Measurements from ENCODE around the gene THBS2.

The THBS2 gene

DNA sequence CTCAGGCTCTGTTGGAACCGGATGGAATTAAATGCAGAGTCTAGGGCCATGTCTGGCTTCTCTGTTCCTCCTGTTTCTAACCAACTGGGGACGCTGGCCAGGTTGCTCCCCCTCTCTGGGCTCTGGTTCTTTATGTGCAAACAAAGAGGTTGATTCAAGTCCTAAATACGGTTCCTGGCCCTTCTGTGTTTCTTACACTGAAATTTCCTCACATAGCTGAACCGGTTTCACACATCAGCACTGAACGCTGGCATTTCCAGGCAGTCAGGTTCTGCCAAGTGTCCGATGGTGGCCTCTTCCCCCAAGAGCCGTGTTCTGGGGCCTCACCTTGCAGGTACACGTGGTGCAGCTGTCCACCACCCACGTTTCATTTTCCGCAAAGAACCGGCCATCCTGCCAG lies 13.5 kb downstream of the THBS2 start:
- H3K9me3 ChIP-seq (ENCODE audit: control insufficient read depth, insufficient read depth, low read length) = no peaks in the 10 kb centered on the region
- DNase-seq (ENCODE audit: low read depth, low spot score) = no peak
- no CpG with 5 or more reads among the region's 11 CpGs for WGBS (ENCODE audit: insufficient coverage, insufficient read length)
- no peak overlapping the region for H3K27ac ChIP-seq (ENCODE audit: low read length)
- H3K27me3 ChIP-seq (ENCODE audit: control insufficient read depth, insufficient read depth, low read length) = no peaks in the 10 kb centered on the region
- no peaks in the 10 kb centered on the region for H3K4me1 ChIP-seq (ENCODE audit: control insufficient read depth, insufficient read depth, low read length)
- H3K4me3 ChIP-seq (ENCODE audit: low read length) = no peak overlapping the region
- no peaks in the 10 kb centered on the region for H3K36me3 ChIP-seq (ENCODE audit: control insufficient read depth, insufficient read depth, low read length)

DNA sequence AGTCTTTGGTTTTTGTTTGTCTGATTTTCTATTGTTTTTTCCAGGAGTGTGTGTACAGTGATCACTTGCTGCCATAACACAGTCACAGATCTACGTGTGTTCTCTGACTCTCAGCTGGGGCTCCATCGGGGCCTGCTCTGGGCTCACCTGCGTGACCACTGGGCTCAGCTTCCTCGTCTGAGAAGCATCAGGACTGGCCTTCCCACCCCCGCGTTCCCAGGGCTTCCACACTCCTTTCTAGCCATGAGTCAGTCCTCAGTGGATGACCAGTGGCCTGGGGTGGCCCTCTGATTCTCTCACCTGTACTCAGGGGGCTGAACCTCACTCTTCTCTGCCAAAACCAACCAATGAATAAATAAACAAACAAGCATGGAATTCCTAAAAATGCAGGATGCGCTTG lies 14.5 kb downstream of the THBS2 start:
- H3K27ac ChIP-seq (ENCODE audit: low read length) = no peak overlapping the region
- H3K36me3 ChIP-seq (ENCODE audit: control insufficient read depth, insufficient read depth, low read length) = no peaks in the 10 kb centered on the region
- no peaks in the 10 kb centered on the region for H3K27me3 ChIP-seq (ENCODE audit: control insufficient read depth, insufficient read depth, low read length)

DNA sequence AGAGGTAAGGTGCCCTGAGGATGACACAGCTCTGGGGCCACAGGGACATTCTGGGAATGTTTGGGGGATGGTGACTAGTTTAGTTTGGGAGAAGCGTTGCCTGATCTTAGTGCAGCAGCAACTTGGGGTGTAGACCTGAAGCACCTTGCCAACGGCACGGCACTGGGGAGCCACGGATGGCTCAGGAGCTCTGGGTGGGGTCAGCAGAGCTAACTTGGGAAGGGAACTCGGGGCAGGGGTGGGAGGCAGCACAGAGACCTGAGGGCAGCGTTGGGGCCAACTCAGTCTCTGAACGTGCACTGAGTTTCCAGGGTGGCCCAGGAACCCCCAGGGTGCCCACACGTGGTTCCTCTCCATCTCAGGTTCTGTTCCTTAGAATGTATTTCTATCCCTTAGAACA lies 14.9 kb downstream of the THBS2 start:
- Histone ChIP-seq H3K4me1 (ENCODE audit: control insufficient read depth, insufficient read depth, low read length) (no peaks in the 10 kb centered on the region), H3K36me3 (ENCODE audit: control insufficient read depth, insufficient read depth, low read length) (0 out of 2 replicates have a peak, but pooled peaks cover 4% of the 10 kb centered on the region), H3K4me3 (ENCODE audit: low read length) (no peak overlapping the region), H3K27me3 (ENCODE audit: control insufficient read depth, insufficient read depth, low read length) (no peaks in the 10 kb centered on the region), H3K27ac (ENCODE audit: low read length) (no peak overlapping the region), H3K9me3 (ENCODE audit: control insufficient read depth, insufficient read depth, low read length) (no peaks in the 10 kb centered on the region)
- no peak for DNase-seq (ENCODE audit: low read depth, low spot score)
- WGBS (ENCODE audit: insufficient coverage, insufficient read length) = no CpG with 5 or more reads among the region's 8 CpGs

More for the DNA sequence above, 14.5 kb downstream of the THBS2 start:
- DNase-seq (ENCODE audit: low read depth, low spot score) = no peak
- H3K4me1 ChIP-seq (ENCODE audit: control insufficient read depth, insufficient read depth, low read length) = no peaks in the 10 kb centered on the region
- no peaks in the 10 kb centered on the region for H3K9me3 ChIP-seq (ENCODE audit: control insufficient read depth, insufficient read depth, low read length)
- H3K4me3 ChIP-seq (ENCODE audit: low read length) = no peak overlapping the region
- no CpG with 5 or more reads among the region's 7 CpGs for WGBS (ENCODE audit: insufficient coverage, insufficient read length)

DNA sequence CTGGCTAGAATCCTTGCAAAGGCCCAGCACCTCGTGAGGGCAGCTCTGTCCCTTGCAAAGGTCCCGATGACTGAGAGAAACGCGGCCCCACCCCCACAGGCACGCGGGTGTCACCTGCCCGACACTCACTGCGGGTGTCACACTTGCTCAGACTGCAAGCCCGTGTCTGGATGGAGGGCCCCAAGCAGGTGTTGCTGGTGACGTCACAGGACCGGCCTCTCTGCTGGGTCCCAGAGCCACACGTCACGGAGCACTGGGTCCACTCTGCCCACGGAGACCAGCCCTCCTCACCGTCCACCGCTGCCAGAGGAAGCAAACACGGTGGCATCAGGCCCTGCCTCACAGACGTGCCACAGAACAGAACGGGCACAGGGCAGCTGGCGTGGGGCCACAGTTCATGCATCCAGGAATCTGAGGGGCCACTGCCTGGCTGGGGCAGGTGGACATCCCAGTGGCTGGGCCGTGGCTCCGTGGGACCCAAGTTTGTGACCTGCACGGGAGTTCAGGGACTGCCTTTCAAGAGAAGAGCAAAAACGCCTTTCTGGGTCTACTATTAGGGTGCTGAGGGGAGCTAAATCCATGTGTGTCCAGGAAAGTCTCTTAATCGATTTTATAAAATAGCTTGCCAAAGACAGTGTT lies 16.0 kb downstream of the THBS2 start:
- no peak overlapping the region for H3K27ac ChIP-seq (ENCODE audit: low read length)
- H3K4me3 ChIP-seq (ENCODE audit: low read length) = no peak overlapping the region
- H3K4me1 ChIP-seq (ENCODE audit: control insufficient read depth, insufficient read depth, low read length) = no peaks in the 10 kb centered on the region
- no peaks in the 10 kb centered on the region for H3K9me3 ChIP-seq (ENCODE audit: control insufficient read depth, insufficient read depth, low read length)
- H3K36me3 ChIP-seq (ENCODE audit: control insufficient read depth, insufficient read depth, low read length) = peaks cover 11% of the 10 kb centered on the region; the same call in 1 of the 2 replicates
- H3K27me3 ChIP-seq (ENCODE audit: control insufficient read depth, insufficient read depth, low read length) = no peaks in the 10 kb centered on the region
- DNase-seq (ENCODE audit: low read depth, low spot score) = no peak
- no CpG with 5 or more reads among the region's 25 CpGs for WGBS (ENCODE audit: insufficient coverage, insufficient read length)

DNA sequence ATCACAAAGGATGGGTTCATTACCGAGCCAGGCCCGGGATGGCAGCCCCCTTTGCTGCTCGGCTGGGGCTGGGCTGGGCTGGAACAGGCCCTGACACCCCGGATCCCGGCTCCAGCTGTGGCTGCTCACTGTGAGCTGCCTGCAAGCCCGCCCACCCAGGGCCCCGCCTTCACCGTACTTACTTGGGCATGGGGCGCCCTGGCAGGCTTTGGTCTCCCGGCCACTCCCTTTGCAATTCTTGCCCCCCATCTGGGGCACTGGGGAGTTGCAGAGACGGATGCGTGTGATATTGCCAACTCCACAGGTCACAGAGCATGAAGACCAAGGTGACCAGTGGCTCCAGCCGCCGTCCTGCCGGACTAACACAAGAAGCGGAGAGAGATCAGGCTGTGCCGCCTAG lies 16.7 kb downstream of the THBS2 start:
- H3K9me3 ChIP-seq (ENCODE audit: control insufficient read depth, insufficient read depth, low read length) = no peaks in the 10 kb centered on the region
- H3K4me3 ChIP-seq (ENCODE audit: low read length) = no peak overlapping the region
- H3K27ac ChIP-seq (ENCODE audit: low read length) = no peak overlapping the region
- no peaks in the 10 kb centered on the region for H3K27me3 ChIP-seq (ENCODE audit: control insufficient read depth, insufficient read depth, low read length)
- H3K36me3 ChIP-seq (ENCODE audit: control insufficient read depth, insufficient read depth, low read length) = peaks cover 11% of the 10 kb centered on the region; the same call in 1 of the 2 replicates
- no peaks in the 10 kb centered on the region for H3K4me1 ChIP-seq (ENCODE audit: control insufficient read depth, insufficient read depth, low read length)
- no peak for DNase-seq (ENCODE audit: low read depth, low spot score)
- WGBS (ENCODE audit: insufficient coverage, insufficient read length) = no CpG with 5 or more reads among the region's 17 CpGs

DNA sequence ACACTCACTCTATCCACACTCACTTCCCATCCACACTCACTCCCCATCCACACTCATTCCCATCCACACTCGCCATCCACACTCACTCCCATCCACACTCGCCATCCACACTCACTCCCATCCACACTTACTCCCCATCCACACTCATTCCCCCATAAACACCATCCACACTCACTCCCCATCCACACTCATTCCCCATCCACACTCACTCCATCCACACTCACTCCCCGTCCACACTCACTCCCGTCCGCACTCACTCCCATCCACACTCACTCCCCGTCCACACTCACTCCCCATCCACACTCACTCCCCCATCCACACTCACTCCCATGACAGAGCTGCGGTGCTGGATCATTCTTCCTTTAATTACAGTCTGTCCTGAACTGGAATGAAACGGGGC lies 17.1 kb downstream of the THBS2 start:
- no peak for DNase-seq (ENCODE audit: low read depth, low spot score)
- Histone ChIP-seq H3K27ac (ENCODE audit: low read length) (no peak overlapping the region), H3K9me3 (ENCODE audit: control insufficient read depth, insufficient read depth, low read length) (no peaks in the 10 kb centered on the region), H3K4me1 (ENCODE audit: control insufficient read depth, insufficient read depth, low read length) (no peaks in the 10 kb centered on the region), H3K4me3 (ENCODE audit: low read length) (no peak overlapping the region), H3K36me3 (ENCODE audit: control insufficient read depth, insufficient read depth, low read length) (peaks cover 11% of the 10 kb centered on the region; the same call in 1 of the 2 replicates), H3K27me3 (ENCODE audit: control insufficient read depth, insufficient read depth, low read length) (no peaks in the 10 kb centered on the region)
- 100% methylated on average over 2 of the region's 8 CpGs for WGBS (ENCODE audit: insufficient coverage, insufficient read length)

DNA sequence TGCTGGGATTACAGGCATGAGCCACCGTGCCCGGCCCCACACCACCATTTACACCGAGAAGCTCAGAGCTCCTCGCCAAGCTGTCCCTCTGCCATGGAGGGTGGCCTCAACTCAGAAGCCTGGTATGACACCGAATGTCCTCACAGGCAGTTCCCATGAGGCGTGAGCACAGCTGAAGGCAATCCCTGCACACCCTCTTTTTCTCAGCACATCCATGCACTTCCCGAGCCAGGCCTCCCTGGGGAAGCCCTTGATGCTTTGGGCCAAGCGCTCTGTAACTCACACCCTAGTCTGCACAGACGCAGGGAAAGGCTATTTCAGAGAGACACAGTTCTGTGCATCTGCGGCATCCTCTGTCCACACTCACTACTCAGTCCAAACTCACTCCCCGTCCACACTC lies 18.4 kb downstream of the THBS2 start:
- H3K27me3 ChIP-seq (ENCODE audit: control insufficient read depth, insufficient read depth, low read length) = no peaks in the 10 kb centered on the region
- WGBS (ENCODE audit: insufficient coverage, insufficient read length) = no CpG with 5 or more reads among the region's 11 CpGs

DNA sequence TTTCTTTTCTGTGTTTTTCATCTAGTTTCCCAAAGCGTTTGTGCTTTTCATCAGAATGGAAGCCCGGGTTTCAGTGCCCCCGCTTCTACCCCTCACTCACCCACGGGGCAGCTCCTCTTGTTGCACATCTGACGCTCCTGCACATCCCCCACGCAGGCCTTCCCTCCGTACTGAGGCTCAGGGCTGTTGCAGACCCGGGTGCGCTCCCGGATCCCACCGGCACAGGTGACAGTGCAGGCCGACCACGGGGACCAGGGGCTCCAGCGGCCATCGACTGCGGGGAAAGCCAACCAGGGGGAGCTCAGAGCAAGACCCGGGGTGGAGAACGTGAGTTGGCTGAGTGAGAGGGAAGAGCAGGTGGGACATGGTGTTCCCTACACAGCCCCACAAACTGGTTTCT lies 19.0 kb downstream of the THBS2 start:
- Histone ChIP-seq H3K4me3 (ENCODE audit: low read length) (no peak overlapping the region), H3K27me3 (ENCODE audit: control insufficient read depth, insufficient read depth, low read length) (no peaks in the 10 kb centered on the region), H3K4me1 (ENCODE audit: control insufficient read depth, insufficient read depth, low read length) (no peaks in the 10 kb centered on the region), H3K27ac (ENCODE audit: low read length) (no peak overlapping the region), H3K9me3 (ENCODE audit: control insufficient read depth, insufficient read depth, low read length) (no peaks in the 10 kb centered on the region), H3K36me3 (ENCODE audit: control insufficient read depth, insufficient read depth, low read length) (peaks cover 11% of the 10 kb centered on the region; the same call in 1 of the 2 replicates)
- no peak for DNase-seq (ENCODE audit: low read depth, low spot score)
- no CpG with 5 or more reads among the region's 18 CpGs for WGBS (ENCODE audit: insufficient coverage, insufficient read length)

More for the DNA sequence above, 18.4 kb downstream of the THBS2 start:
- H3K9me3 ChIP-seq (ENCODE audit: control insufficient read depth, insufficient read depth, low read length) = no peaks in the 10 kb centered on the region
- H3K4me3 ChIP-seq (ENCODE audit: low read length) = no peak overlapping the region
- H3K36me3 ChIP-seq (ENCODE audit: control insufficient read depth, insufficient read depth, low read length) = peaks cover 11% of the 10 kb centered on the region; the same call in 1 of the 2 replicates
- no peak for DNase-seq (ENCODE audit: low read depth, low spot score)
- H3K27ac ChIP-seq (ENCODE audit: low read length) = no peak overlapping the region
- no peaks in the 10 kb centered on the region for H3K4me1 ChIP-seq (ENCODE audit: control insufficient read depth, insufficient read depth, low read length)

DNA sequence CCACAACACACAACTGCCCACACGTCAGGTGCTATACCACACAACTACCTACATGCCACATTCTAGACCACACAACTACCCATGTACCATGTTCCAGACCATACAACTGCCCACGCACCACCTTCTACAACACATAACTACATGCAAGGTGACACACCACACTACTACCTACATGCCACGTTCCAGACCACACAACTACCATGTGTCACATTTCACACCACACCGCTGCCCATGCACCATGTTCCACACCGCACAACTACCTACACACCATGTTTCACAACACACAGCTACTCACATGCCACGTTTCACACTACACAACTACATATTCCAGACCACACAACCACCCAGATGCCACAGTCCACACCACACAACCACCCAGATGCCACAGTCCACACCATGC lies 19.8 kb downstream of the THBS2 start:
- H3K27me3 ChIP-seq (ENCODE audit: control insufficient read depth, insufficient read depth, low read length) = no peaks in the 10 kb centered on the region
- no peak for DNase-seq (ENCODE audit: low read depth, low spot score)
- H3K36me3 ChIP-seq (ENCODE audit: control insufficient read depth, insufficient read depth, low read length) = peaks cover 11% of the 10 kb centered on the region; the same call in 1 of the 2 replicates
- no peaks in the 10 kb centered on the region for H3K9me3 ChIP-seq (ENCODE audit: control insufficient read depth, insufficient read depth, low read length)
- WGBS (ENCODE audit: insufficient coverage, insufficient read length) = 100% methylated on average over 2 of the region's 6 CpGs
- no peaks in the 10 kb centered on the region for H3K4me1 ChIP-seq (ENCODE audit: control insufficient read depth, insufficient read depth, low read length)
- no peak overlapping the region for H3K4me3 ChIP-seq (ENCODE audit: low read length)
- H3K27ac ChIP-seq (ENCODE audit: low read length) = no peak overlapping the region

DNA sequence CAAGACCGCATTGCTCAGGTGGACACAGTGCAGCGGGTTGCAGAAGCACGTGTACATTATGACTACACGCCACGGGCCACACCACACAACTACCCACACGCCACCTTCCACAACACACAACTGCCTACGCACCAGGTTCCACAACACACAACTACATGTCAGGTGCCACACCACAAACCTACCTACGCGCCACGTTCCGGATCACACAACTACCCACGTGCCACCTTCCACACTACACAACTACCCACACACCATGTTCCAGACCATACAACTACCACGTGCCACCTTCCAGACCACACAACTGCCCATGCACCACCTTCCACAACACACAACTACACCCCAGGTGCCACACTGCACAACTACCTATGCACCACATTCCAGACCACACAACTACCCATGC lies 20.5 kb downstream of the THBS2 start:
- no peak overlapping the region for H3K4me3 ChIP-seq (ENCODE audit: low read length)
- WGBS (ENCODE audit: insufficient coverage, insufficient read length) = 100% methylated on average over 1 of the region's 13 CpGs
- DNase-seq (ENCODE audit: low read depth, low spot score) = no peak
- H3K4me1 ChIP-seq (ENCODE audit: control insufficient read depth, insufficient read depth, low read length) = no peaks in the 10 kb centered on the region
- no peaks in the 10 kb centered on the region for H3K27me3 ChIP-seq (ENCODE audit: control insufficient read depth, insufficient read depth, low read length)
- H3K36me3 ChIP-seq (ENCODE audit: control insufficient read depth, insufficient read depth, low read length) = peaks cover 11% of the 10 kb centered on the region; the same call in 1 of the 2 replicates
- no peak overlapping the region for H3K27ac ChIP-seq (ENCODE audit: low read length)
- no peaks in the 10 kb centered on the region for H3K9me3 ChIP-seq (ENCODE audit: control insufficient read depth, insufficient read depth, low read length)

DNA sequence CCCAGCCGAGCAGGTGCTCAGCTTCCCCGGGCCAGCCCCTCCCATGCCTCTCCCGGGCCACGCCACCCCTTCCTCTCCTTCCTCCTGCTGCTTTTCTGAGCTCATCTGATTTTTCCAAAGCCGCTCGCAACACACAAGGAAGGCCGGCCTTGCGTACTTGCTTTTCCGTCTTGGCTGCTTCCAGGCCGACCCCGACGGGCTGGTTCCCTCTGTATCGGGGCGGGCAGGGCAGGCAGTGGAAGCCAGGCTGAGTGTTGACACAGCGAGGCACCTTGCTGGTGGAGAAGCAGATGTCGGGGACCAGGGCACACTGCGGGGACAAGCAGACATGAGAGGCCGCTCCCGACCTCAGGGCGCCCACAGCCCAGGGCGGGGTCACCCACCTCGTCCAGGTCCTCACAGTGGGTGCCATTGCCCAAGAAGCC lies 21.1 kb downstream of the THBS2 start:
- Histone ChIP-seq H3K4me1 (ENCODE audit: control insufficient read depth, insufficient read depth, low read length) (no peaks in the 10 kb centered on the region), H3K27ac (ENCODE audit: low read length) (no peak overlapping the region), H3K27me3 (ENCODE audit: control insufficient read depth, insufficient read depth, low read length) (no peaks in the 10 kb centered on the region), H3K9me3 (ENCODE audit: control insufficient read depth, insufficient read depth, low read length) (no peaks in the 10 kb centered on the region), H3K36me3 (ENCODE audit: control insufficient read depth, insufficient read depth, low read length) (peaks cover 14% of the 10 kb centered on the region; the same call in 1 of the 2 replicates), H3K4me3 (ENCODE audit: low read length) (no peak overlapping the region)
- DNase-seq (ENCODE audit: low read depth, low spot score) = no peak
- no CpG with 5 or more reads among the region's 22 CpGs for WGBS (ENCODE audit: insufficient coverage, insufficient read length)

Data from iPS DF 6.9 (cell line).